GM12892 (cell line): ENCODE results near the gene BLVRA.

Source experiments
- POLR2A ChIP-seq: IDR thresholded peaks from 2 replicates; pipeline ENCODE4 v1.6.1; 2011; ENCODE audit warnings: low read depth, low read length, control low read depth
- POLR2AphosphoS5 ChIP-seq: IDR thresholded peaks from 2 replicates; pipeline ENCODE4 v1.6.1; 2011; ENCODE audit warnings: low read depth, low read length, control low read depth
- TAF1 ChIP-seq: IDR thresholded peaks from 2 replicates; pipeline ENCODE4 v1.6.1; 2011; ENCODE audit warnings: low read depth, mild to moderate bottlenecking, control low read depth, low read length, borderline replicate concordance

GRCh38 chr7:43766564-43766963, 8.1 kb downstream of the BLVRA start:
- no peak for TF ChIP-seq POLR2A
- TF ChIP-seq POLR2AphosphoS5 = no peak
- TF ChIP-seq TAF1 = no peak
